Inferior parietal cortex (tissue), 1 donor: Measurements from ENCODE around the gene DAPK1.

Experiments
- DNase-seq: peaks from one replicate; pipeline ENCODE4 v3.0.0-alpha.2; 2016; ENCODE audit errors: extremely low spot score

The DAPK1 gene

GRCh38 chr9:87667164-87667738 is 169.6 kb downstream of the DAPK1 start:
- no peak for DNase-seq

GRCh38 chr9:87668222-87668621 is 170.6 kb downstream of the DAPK1 start:
- no peak for DNase-seq

GRCh38 chr9:87668722-87669121 is 171.1 kb downstream of the DAPK1 start:
- no peak for DNase-seq

- no peak for DNase-seq
Observed at GRCh38 chr9:87670572-87671264, 173.1 kb downstream of the DAPK1 start.

GRCh38 chr9:87671478-87671877 is 173.8 kb downstream of the DAPK1 start:
- DNase-seq, result no peak

GRCh38 chr9:87671925-87672324 is 174.3 kb downstream of the DAPK1 start:
- DNase-seq, result no peak

- DNase-seq, result no peak
Observed at GRCh38 chr9:87672586-87672985, 174.9 kb downstream of the DAPK1 start.

- no peak for DNase-seq
Observed at GRCh38 chr9:87673446-87674120, 175.9 kb downstream of the DAPK1 start.

- DNase-seq, result no peak
Observed at GRCh38 chr9:87674565-87675299, 177.1 kb downstream of the DAPK1 start.

- no peak for DNase-seq
Observed at GRCh38 chr9:87675906-87676515, 178.3 kb downstream of the DAPK1 start.

- no peak for DNase-seq
Observed at GRCh38 chr9:87676976-87677775, 179.5 kb downstream of the DAPK1 start.

- no peak for DNase-seq
Observed at GRCh38 chr9:87677776-87678587, 180.3 kb downstream of the DAPK1 start.

- DNase-seq, result peak; percentile 91
Observed at GRCh38 chr9:87678650-87679355, 181.1 kb downstream of the DAPK1 start.

- DNase-seq, result no peak
Observed at GRCh38 chr9:87681271-87682061, 183.8 kb downstream of the DAPK1 start.

- no peak for DNase-seq
Observed at GRCh38 chr9:87682085-87682484, 184.4 kb downstream of the DAPK1 start.

- DNase-seq, result no peak
Observed at GRCh38 chr9:87682618-87683017, 185.0 kb downstream of the DAPK1 start.

- DNase-seq, result no peak
Observed at GRCh38 chr9:87683751-87684626, 186.3 kb downstream of the DAPK1 start.
